ENCODE results near the gene INTS7. TPM values are rescaled to one million over a fixed set of nuclear protein-coding genes. Genes with fewer than 3 reads are reported as not detected.
A peak's percentile ranks its signal among the peaks of the same experiment; 100 is the strongest.

INTS7 gene
- total and polyA plus RNA-seq, 9 of the 15 experiments (the other 6 are each of a cell fraction or from before 2014, with no cell fraction given), result 27.3 to 68.4 (median 40.4) TPM

- no peak for TF ChIP-seq SFPQ (IDR thresholded peaks at IDR 0.05; ENCODE audit: low read depth, low read length)
- no peak for TF ChIP-seq MYBL2 (IDR thresholded peaks at IDR 0.05; ENCODE audit: low read depth)
- no peak for TF ChIP-seq MYBL2 (CRISPR knock-in tag; IDR thresholded peaks at IDR 0.05; ENCODE audit: borderline replicate concordance)
- no peak for TF ChIP-seq ZKSCAN3 (CRISPR knock-in tag; IDR thresholded peaks at IDR 0.05)
- TF ChIP-seq RBM14 (IDR thresholded peaks at IDR 0.05; ENCODE audit: borderline replicate concordance, insufficient read depth, low read depth, low read length), result no peak
- TF ChIP-seq ZBTB2 (IDR thresholded peaks at IDR 0.05), result no peak
- TF ChIP-seq PKNOX1 (IDR thresholded peaks at IDR 0.05), result no peak
- TF ChIP-seq NKRF (IDR thresholded peaks at IDR 0.05; ENCODE audit: borderline replicate concordance), result no peak
- TF ChIP-seq DIDO1 (tag; IDR thresholded peaks at IDR 0.05; ENCODE audit: low read depth), result no peak
- no peak for TF ChIP-seq FOXA1 (IDR thresholded peaks at IDR 0.05; ENCODE audit: borderline replicate concordance)
- TF ChIP-seq TEAD1 (CRISPR knock-in tag; IDR thresholded peaks at IDR 0.05), result no peak
- no peak for TF ChIP-seq HDAC6 (IDR thresholded peaks at IDR 0.05; ENCODE audit: low read depth, low read length)
- TF ChIP-seq HMGN3 (IDR thresholded peaks at IDR 0.05; ENCODE audit: borderline replicate concordance, extremely low read depth, insufficient read length, low read depth, low read length), result peak; percentile 46
- TF ChIP-seq TRIM25 (IDR thresholded peaks at IDR 0.05; ENCODE audit: borderline replicate concordance), result no peak
- no peak for TF ChIP-seq CREB1 (IDR thresholded peaks at IDR 0.05)
- no peak for TF ChIP-seq CREB1 (CRISPR knock-in tag; IDR thresholded peaks at IDR 0.05)
- TF ChIP-seq PTBP1 (IDR thresholded peaks at IDR 0.05; ENCODE audit: low read depth, low read length), result no peak
- TF ChIP-seq MNT (conservative IDR thresholded peaks at IDR 0.05), result no peak
- TF ChIP-seq ZNF316 (IDR thresholded peaks at IDR 0.05), result no peak
These were observed 96.8 kb downstream of the INTS7 start (continued) for GRCh38 chr1:211938561-211938997.

All from K562 (cell line).